Mesenchymal stem cell (in vitro differentiated cells and primary cell): ENCODE results near the gene EXOC4.

Experiments used
- DNase-seq: peaks from one replicate; pipeline ENCODE4 v3.0.0-alpha.2; 2013
- H2AFZ ChIP-seq: one replicate; pipeline ENCODE4 v1.6.1; 2013; ENCODE audit warnings: low read depth, mild to moderate bottlenecking, control low read depth, inconsistent platforms, low read length, moderate library complexity
- H2AK5ac ChIP-seq: 2 replicates; pipeline ENCODE4 v1.6.1; 2013; ENCODE audit warnings: low read length, moderate library complexity, mild to moderate bottlenecking, inconsistent platforms; ENCODE audit not compliant: severe bottlenecking
- H2BK120ac ChIP-seq: one replicate; pipeline ENCODE4 v1.6.1; 2013; ENCODE audit warnings: low read depth, mild to moderate bottlenecking, inconsistent platforms, low read length, moderate library complexity
- H2BK12ac ChIP-seq, 2 experiments: one replicate each; pipeline ENCODE4 v1.6.1; 2013; ENCODE audit warnings: inconsistent platforms in 2 of 2, low read length in 2 of 2, mild to moderate bottlenecking in 2 of 2, moderate library complexity in 2 of 2, control low read depth in 1 of 2
- H2BK15ac ChIP-seq: one replicate; pipeline ENCODE4 v1.6.1; 2013; ENCODE audit warnings: mild to moderate bottlenecking, low read depth, inconsistent platforms; ENCODE audit not compliant: poor library complexity, severe bottlenecking
- H2BK5ac ChIP-seq: 2 replicates; pipeline ENCODE4 v1.6.1; 2013; ENCODE audit warnings: low read depth, mild to moderate bottlenecking, low read length, control low read depth, inconsistent platforms; ENCODE audit not compliant: poor library complexity, severe bottlenecking
- H3K14ac ChIP-seq, 2 experiments: one replicate each; pipeline ENCODE4 v1.6.1; 2013; ENCODE audit warnings: inconsistent platforms in 2 of 2, low read length in 2 of 2, control low read depth in 1 of 2, mild to moderate bottlenecking in 1 of 2, moderate library complexity in 1 of 2
- H3K18ac ChIP-seq, 2 experiments: one replicate each; pipeline ENCODE4 v1.6.1; 2013; ENCODE audit warnings: inconsistent platforms in 2 of 2, low read length in 2 of 2, control low read depth in 1 of 2, low read depth in 1 of 2, mild to moderate bottlenecking in 1 of 2
- H3K23ac ChIP-seq, 2 experiments: one replicate each; pipeline ENCODE4 v1.6.1; 2013; ENCODE audit warnings: inconsistent platforms in 2 of 2, low read length in 2 of 2, mild to moderate bottlenecking in 2 of 2, moderate library complexity in 2 of 2, control low read depth in 1 of 2
- H3K27ac ChIP-seq: 2 replicates; pipeline ENCODE4 v1.5.1; 2013; ENCODE audit warnings: mild to moderate bottlenecking, moderate library complexity, low read length, control low read depth, inconsistent platforms; ENCODE audit not compliant: poor library complexity, severe bottlenecking
- H3K27me3 ChIP-seq, 2 experiments: 2 replicates each; pipeline versions ENCODE4 v1.6.1 to v1.7.0; 2013; ENCODE audit warnings: low read length in 2 of 2, mild to moderate bottlenecking in 2 of 2, moderate library complexity in 2 of 2, control low read depth in 1 of 2, inconsistent platforms in 1 of 2; ENCODE audit not compliant: control insufficient read depth in 1 of 2, insufficient read depth in 1 of 2
- H3K36me3 ChIP-seq, 2 experiments: 2 replicates each; pipeline versions ENCODE4 v1.6.1 to v1.7.0; 2013; ENCODE audit warnings: low read length in 2 of 2, control low read depth in 1 of 2, inconsistent platforms in 1 of 2, low read depth in 1 of 2, mild to moderate bottlenecking in 1 of 2; ENCODE audit not compliant: insufficient read depth in 2 of 2, control insufficient read depth in 1 of 2
- H3K4ac ChIP-seq, 2 experiments: one replicate each; pipeline ENCODE4 v1.6.1; 2013; ENCODE audit warnings: inconsistent platforms in 2 of 2, low read length in 2 of 2, mild to moderate bottlenecking in 2 of 2, moderate library complexity in 2 of 2, control low read depth in 1 of 2, low read depth in 1 of 2
- H3K4me1 ChIP-seq: 2 replicates; pipeline ENCODE4 v1.6.1; 2013; ENCODE audit warnings: low read depth, low read length, control low read depth; ENCODE audit not compliant: control insufficient read depth, insufficient read depth
- H3K4me2 ChIP-seq: 2 replicates; pipeline ENCODE4 v1.6.1; 2013; ENCODE audit warnings: low read length, mild to moderate bottlenecking, inconsistent platforms; ENCODE audit not compliant: poor library complexity, severe bottlenecking
- H3K4me3 ChIP-seq, 2 experiments: 2 replicates each; pipeline versions ENCODE4 v1.5.1 to v1.7.0; 2013; ENCODE audit warnings: low read length in 2 of 2, mild to moderate bottlenecking in 2 of 2, control low read depth in 1 of 2, low read depth in 1 of 2; ENCODE audit not compliant: insufficient read depth in 1 of 2
- H3K79me1 ChIP-seq: replicated peaks from 2 replicates; pipeline ENCODE4 v1.6.1; 2013; ENCODE audit warnings: mild to moderate bottlenecking, control low read depth, low read length, inconsistent platforms; ENCODE audit not compliant: poor library complexity, severe bottlenecking
- H3K9ac ChIP-seq: 2 replicates; pipeline ENCODE4 v1.7.0; 2013; ENCODE audit warnings: mild to moderate bottlenecking, low read length, moderate library complexity
- H3K9me3 ChIP-seq: 2 replicates; pipeline ENCODE4 v1.7.0; 2013; ENCODE audit warnings: mild to moderate bottlenecking, low read length; ENCODE audit not compliant: control insufficient read depth
- H4K8ac ChIP-seq: one replicate; pipeline ENCODE4 v1.6.1; 2013; ENCODE audit warnings: inconsistent platforms, mild to moderate bottlenecking, low read length, moderate library complexity
- H4K91ac ChIP-seq: one replicate; pipeline ENCODE4 v1.6.1; 2013; ENCODE audit warnings: mild to moderate bottlenecking, low read length, inconsistent platforms
- WGBS: methylation state at CpG from one replicate; pipeline ENCODE4 v1.1.7; 2013; ENCODE audit warnings: mixed read lengths; 5-methylcytosine and 5-hydroxymethylcytosine counted together

Gene EXOC4

DNA sequence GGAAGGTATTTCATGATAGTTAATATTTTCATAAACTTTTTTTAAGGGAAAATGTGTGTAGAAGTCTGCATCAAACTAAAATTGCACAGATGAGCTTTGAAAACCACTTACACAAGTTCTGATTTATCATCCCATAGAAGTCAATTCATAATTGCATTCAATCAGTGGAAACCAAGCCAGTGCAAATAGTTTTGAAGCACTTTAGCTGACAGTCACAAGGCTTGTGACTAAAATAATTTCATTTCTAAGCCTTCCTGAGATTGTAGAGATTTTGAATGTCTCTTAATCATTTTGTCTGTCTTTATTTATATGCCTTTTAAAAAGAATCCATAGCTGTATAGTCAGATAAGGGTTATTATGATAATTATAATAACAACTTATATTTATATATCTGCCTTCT, 41.4 kb downstream of the EXOC4 start:
- H2BK12ac ChIP-seq, result no peak overlapping the region

GRCh38 chr7:133295484-133295883, 42.6 kb downstream of the EXOC4 start:
- Histone ChIP-seq H2AK5ac (no peak overlapping the region), H3K4me2 (no peak overlapping the region), H3K27ac (no peak overlapping the region), H2AFZ (no peak overlapping the region), H2BK120ac (no peak overlapping the region), H4K8ac (no peak overlapping the region), H2BK15ac (no peak overlapping the region), H2BK5ac (no peak overlapping the region), H3K18ac (no peak overlapping the region), H3K27me3 (no peaks in the 10 kb centered on the region), H3K36me3 (peaks cover 0 to 4% of the 10 kb centered on the region in 2 experiments), H3K4me1 (peaks cover 1% of the 10 kb centered on the region), H3K79me1 (peaks cover 22% of the 10 kb centered on the region), H3K4ac (no peak overlapping the region), H3K14ac (no peak overlapping the region), H3K9ac (no peak overlapping the region), H3K23ac (no peak overlapping the region), H2BK12ac (no peak overlapping the region), H3K4me3 (no peak overlapping the region), H4K91ac (no peak overlapping the region), H3K9me3 (no peaks in the 10 kb centered on the region)
- DNase-seq, result no peak
- WGBS, result 100% methylated on average over 2 of the region's 3 CpGs

More for the DNA sequence above, 41.4 kb downstream of the EXOC4 start:
- peaks cover 1% of the 10 kb centered on the region for H3K4me1 ChIP-seq
- no peak overlapping the region for H3K23ac ChIP-seq
- H3K9me3 ChIP-seq, result no peaks in the 10 kb centered on the region
- H4K8ac ChIP-seq, result no peak overlapping the region
- peaks cover 0 to 10% of the 10 kb centered on the region in 2 experiments for H3K36me3 ChIP-seq
- no peak overlapping the region for H2BK5ac ChIP-seq
- H3K4me2 ChIP-seq, result no peak overlapping the region
- no peak overlapping the region for H3K4ac ChIP-seq
- H4K91ac ChIP-seq, result no peak overlapping the region
- H3K27ac ChIP-seq, result no peak overlapping the region
- DNase-seq, result no peak
- H3K4me3 ChIP-seq, result no peak overlapping the region
- no peak overlapping the region for H3K18ac ChIP-seq
- H2BK15ac ChIP-seq, result no peak overlapping the region
- H3K27me3 ChIP-seq, result no peaks in the 10 kb centered on the region
- H2BK120ac ChIP-seq, result no peak overlapping the region
- H3K9ac ChIP-seq, result no peak overlapping the region
- no peak overlapping the region for H3K14ac ChIP-seq
- no peak overlapping the region for H2AFZ ChIP-seq
- no peak overlapping the region for H2AK5ac ChIP-seq
- H3K79me1 ChIP-seq, result peaks cover 17% of the 10 kb centered on the region

DNA sequence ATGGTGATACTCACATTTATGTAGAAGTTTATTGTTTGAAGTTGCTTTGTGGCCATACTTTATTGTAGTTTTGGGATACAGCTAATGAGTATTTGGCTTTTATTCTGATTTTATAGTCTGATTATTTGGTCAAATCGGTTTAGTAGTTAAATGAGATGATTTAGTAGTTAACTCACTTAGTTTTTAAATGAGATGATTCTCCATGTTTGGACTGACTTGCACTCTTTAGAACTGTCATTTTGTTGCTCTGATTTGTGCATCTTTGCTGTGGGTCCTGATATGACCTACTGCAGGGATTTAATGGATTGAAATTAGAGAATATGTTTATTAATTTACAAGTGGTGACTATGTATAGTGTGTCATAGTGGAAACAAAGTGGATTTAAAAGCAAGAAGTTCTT, 44.2 kb downstream of the EXOC4 start:
- no peaks in the 10 kb centered on the region for H3K4me1 ChIP-seq
- no peak overlapping the region for H2BK120ac ChIP-seq
- H3K9me3 ChIP-seq, result no peaks in the 10 kb centered on the region
- H3K14ac ChIP-seq, result no peak overlapping the region
- no peak overlapping the region for H2BK5ac ChIP-seq
- H3K36me3 ChIP-seq, result no peaks in the 10 kb centered on the region
- H2BK12ac ChIP-seq, result no peak overlapping the region
- no peak overlapping the region for H3K4me3 ChIP-seq
- peaks cover 26% of the 10 kb centered on the region for H3K79me1 ChIP-seq
- H2BK15ac ChIP-seq, result no peak overlapping the region
- H2AFZ ChIP-seq, result no peak overlapping the region
- H4K8ac ChIP-seq, result no peak overlapping the region
- DNase-seq, result no peak
- H4K91ac ChIP-seq, result no peak overlapping the region
- H3K4me2 ChIP-seq, result no peak overlapping the region
- no peak overlapping the region for H3K18ac ChIP-seq
- H3K23ac ChIP-seq, result no peak overlapping the region
- H3K27ac ChIP-seq, result no peak overlapping the region
- H3K4ac ChIP-seq, result no peak overlapping the region
- H2AK5ac ChIP-seq, result no peak overlapping the region
- no peak overlapping the region for H3K9ac ChIP-seq
- WGBS, result 95% methylated on average over 1 of the region's 1 CpG
- H3K27me3 ChIP-seq, result no peaks in the 10 kb centered on the region

DNA sequence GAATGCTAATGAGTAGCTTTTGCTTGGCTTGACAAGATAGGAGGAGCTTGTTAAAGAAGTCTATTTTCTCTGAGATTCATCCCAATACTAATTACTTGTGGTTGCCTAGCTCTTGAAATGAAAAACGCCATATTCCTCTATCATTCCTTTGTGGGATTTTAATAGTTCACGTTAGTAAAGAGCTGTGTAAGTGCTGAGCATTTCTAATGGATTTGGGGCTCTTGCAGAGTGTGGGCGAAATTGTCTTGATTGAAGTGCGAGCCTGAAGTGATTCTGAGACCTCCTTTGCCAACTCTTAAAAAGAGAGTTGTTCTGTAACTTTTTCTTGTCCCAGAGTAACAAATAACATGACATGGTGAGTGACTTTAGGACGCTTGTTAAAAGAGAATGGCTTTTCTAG, 45.2 kb downstream of the EXOC4 start:
- H3K14ac ChIP-seq, result no peak overlapping the region
- no peak overlapping the region for H4K91ac ChIP-seq
- H2BK12ac ChIP-seq, result no peak overlapping the region
- H3K79me1 ChIP-seq, result peaks cover 28% of the 10 kb centered on the region
- no peak overlapping the region for H2BK15ac ChIP-seq
- no peaks in the 10 kb centered on the region for H3K27me3 ChIP-seq
- no peak overlapping the region for H2BK120ac ChIP-seq
- H3K4me1 ChIP-seq, result no peaks in the 10 kb centered on the region
- H3K27ac ChIP-seq, result no peak overlapping the region
- no peak overlapping the region for H3K9ac ChIP-seq
- H3K4me3 ChIP-seq, result no peak overlapping the region
- no peak overlapping the region for H2BK5ac ChIP-seq
- no peak overlapping the region for H3K23ac ChIP-seq
- no peaks in the 10 kb centered on the region for H3K36me3 ChIP-seq
- no peak for DNase-seq
- H3K9me3 ChIP-seq, result no peaks in the 10 kb centered on the region
- H2AFZ ChIP-seq, result no peak overlapping the region
- no peak overlapping the region for H2AK5ac ChIP-seq
- no peak overlapping the region for H3K18ac ChIP-seq
- 93% methylated on average over 5 of the region's 5 CpGs for WGBS
- no peak overlapping the region for H3K4ac ChIP-seq
- H3K4me2 ChIP-seq, result no peak overlapping the region
- no peak overlapping the region for H4K8ac ChIP-seq
